Ovary (tissue), 9 donors: ENCODE data around the gene C17orf100. TPM values are rescaled to one million over a fixed set of nuclear protein-coding genes. Genes with fewer than 3 reads are reported as not detected.

ENCODE experiments used
- DNase-seq, 5 donors: peaks; one replicate each; pipeline ENCODE4 v3.0.0-alpha.2; 2019 to 2020
- H3K27ac ChIP-seq, 2 donors: fragments of 200-600 bp; one replicate each; pipeline versions ENCODE4 v1.5.1 to v1.8.0; 2019 to 2022
- H3K27me3 ChIP-seq: fragments of 200-600 bp; one replicate; pipeline ENCODE4 v1.8.0; 2022
- H3K36me3 ChIP-seq: fragments of 200-600 bp; sonication (generic); one replicate; pipeline ENCODE4 v1.5.1; 2019
- H3K4me1 ChIP-seq: one replicate; pipeline ENCODE4 v1.8.1; 2013; ENCODE audit warnings: mild to moderate bottlenecking, moderate library complexity; ENCODE audit not compliant: insufficient read depth
- H3K4me3 ChIP-seq: fragments of 200-600 bp; sonication (generic); one replicate; pipeline ENCODE4 v1.5.1; 2017
- H3K9me3 ChIP-seq, 2 donors: fragments of 200-600 bp in 1 of 2; sonication (generic) in 1 of 2; one replicate each; pipeline versions ENCODE4 v1.5.1 to v1.8.1; 2013 to 2019; ENCODE audit warnings: mild to moderate bottlenecking in 1 of 2, moderate library complexity in 1 of 2
- CTCF ChIP-seq, 3 donors: fragments of 450-650 bp in 2 of 3; fragments of 200-600 bp in 1 of 3; IDR thresholded peaks; one replicate each; pipeline versions ENCODE4 v1.5.1 to v1.8.0; 2016 to 2022; ENCODE audit warnings: antibody characterized with exemption in 3 of 3, mild to moderate bottlenecking in 1 of 3
- EP300 ChIP-seq: sonication (generic); formaldehyde crosslinking; IDR thresholded peaks from one replicate; pipeline ENCODE4 v1.6.1; 2017; ENCODE audit warnings: antibody characterized with exemption
- POLR2A ChIP-seq: fragments of 450-650 bp; IDR thresholded peaks from one replicate; pipeline ENCODE4 v1.6.1; 2017; ENCODE audit warnings: antibody characterized with exemption, mild to moderate bottlenecking, moderate library complexity
- WGBS, 3 donors: extraction: QIAGEN DNeasy Blood & Tissue Kit in 1 of 3; methylation state at CpG; one replicate each; pipeline versions ENCODE4 v1.1.5 to v1.1.7; 2013 to 2017; 5-methylcytosine and 5-hydroxymethylcytosine counted together
- intact Hi-C, 4 donors: fragments of 100-400 bp; cut with DNase I; formaldehyde crosslinking; loops; one replicate each; pipeline versions ENCODE4 v1.11.0 to v1.15.1; 2022 to 2023
- polyA plus RNA-seq, 2 donors: library from polyadenylated mRNA; stranded (reverse); fragments of 200-250 nt in 1 of 2; fragments of 350-450 nt in 1 of 2; fragmentation: Illumina TruSeq in 1 of 2; extraction: RNeasy Lipid Tissue Mini Kit (QIAGEN cat#74804) in 1 of 2; gene quantifications; one replicate each; pipeline ENCODE4 v1.2.3, GENCODE V29; 2013 to 2014
- total RNA-seq, 7 donors: library from RNA; depleted of rRNA in 2 of 7; stranded (reverse); fragments of >200 nt in 2 of 7; fragmentation: NEBNext Ultra II Directional in 3 of 7; extraction: Animal tissue kit (Norgen Biotek cat#: 25700) in 3 of 7; gene quantifications; one replicate each; pipeline versions ENCODE4 v1.1.0 to v1.2.4, GENCODE V29; 2016 to 2023
- donor health status: DM: no; HTN: no; CAD: no; lungs with moderate emphysema.
- donor health status: DM: no; HTN: no; CAD: no.
- donor health status: Bipolar disorder and iron deficiency.
- donor health status: DM: yes; HTN: yes; CAD: no.
- donor health status: DM: no; HTN: no; CAD: no.
- donor health status: DM: yes; HTN: yes; CAD: no.

Gene C17orf100
- total and polyA plus RNA-seq, 9 donors, result 0.81 to 2.1 (median 1.6) TPM

DNA sequence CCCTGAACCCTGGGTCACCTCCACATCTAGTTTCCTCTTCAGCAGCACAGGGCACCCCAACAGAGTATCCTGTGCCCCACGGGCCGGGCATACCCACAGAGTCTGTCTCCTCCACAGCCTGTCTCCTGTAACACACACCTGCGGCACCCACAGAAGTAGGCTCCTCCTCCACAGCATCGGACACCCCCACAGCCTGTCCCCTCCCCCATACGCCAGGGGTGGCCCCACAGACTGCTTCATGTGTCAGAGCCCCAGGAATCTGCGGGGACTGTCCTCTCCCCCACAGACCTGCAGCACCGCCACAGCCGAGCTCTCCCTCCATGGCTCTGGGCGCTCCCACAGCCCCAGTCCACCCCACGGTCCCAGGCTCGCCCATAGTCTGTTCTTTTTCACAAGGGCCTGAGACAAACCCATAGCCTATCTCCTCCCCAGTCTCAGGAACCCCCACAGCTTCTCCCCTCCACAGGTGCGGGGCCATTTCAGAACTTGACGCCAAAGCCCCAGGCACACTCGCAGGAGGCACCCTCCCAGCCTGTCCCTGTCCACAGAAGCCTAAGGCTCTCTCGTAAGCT, 12.5 kb upstream of the C17orf100 start:
- H3K4me1 ChIP-seq, result peaks cover 18% of the 10 kb centered on the region
- WGBS, 3 donors, result 17 to 30% (median 17%) methylated on average over 12 to 15 of the region's 15 CpGs
- peak overlapping the region; percentile 76 for H3K4me3 ChIP-seq
- no peaks in the 10 kb centered on the region for H3K36me3 ChIP-seq
- no peaks in the 10 kb centered on the region for H3K9me3 ChIP-seq
- intact Hi-C loops, result loop anchor here in 2 of 4 donors (5.0 to 10.0 kb wide), 2 partner anchors 164 to 167 kb away; no protein-coding TSS in a partner anchor
- TF ChIP-seq POLR2A, result no peak
- no peak overlapping the region for H3K27ac ChIP-seq
- no peaks in the 10 kb centered on the region for H3K27me3 ChIP-seq
- peak in 2 of 5 donors; percentile 31 to 35 for DNase-seq

- H3K9me3 ChIP-seq, result no peaks in the 10 kb centered on the region
- H3K27me3 ChIP-seq, result no peaks in the 10 kb centered on the region
- H3K4me3 ChIP-seq, result peak overlapping the region; percentile 76
- 0 to 1% (median 0%) methylated on average over 65 to 67 of the region's 67 CpGs for WGBS, 3 donors
- peak overlapping the region; percentile 62 to 66 for H3K27ac ChIP-seq
- peaks cover 18% of the 10 kb centered on the region for H3K4me1 ChIP-seq
- intact Hi-C loops, result loop anchor here in 2 of 4 donors (5.0 to 10.0 kb wide), 2 partner anchors 165 to 168 kb away; no protein-coding TSS in a partner anchor
- no peaks in the 10 kb centered on the region for H3K36me3 ChIP-seq
- TF ChIP-seq EP300, result no peak
- TF ChIP-seq POLR2A, result no peak
- TF ChIP-seq CTCF (IDR thresholded peaks at IDR 0.05), result no peak
- peak; percentile 32 to 62 (median 52) for DNase-seq
Observed at GRCh38 chr17:6639586-6640535, 11.7 kb upstream of the C17orf100 start.

DNA sequence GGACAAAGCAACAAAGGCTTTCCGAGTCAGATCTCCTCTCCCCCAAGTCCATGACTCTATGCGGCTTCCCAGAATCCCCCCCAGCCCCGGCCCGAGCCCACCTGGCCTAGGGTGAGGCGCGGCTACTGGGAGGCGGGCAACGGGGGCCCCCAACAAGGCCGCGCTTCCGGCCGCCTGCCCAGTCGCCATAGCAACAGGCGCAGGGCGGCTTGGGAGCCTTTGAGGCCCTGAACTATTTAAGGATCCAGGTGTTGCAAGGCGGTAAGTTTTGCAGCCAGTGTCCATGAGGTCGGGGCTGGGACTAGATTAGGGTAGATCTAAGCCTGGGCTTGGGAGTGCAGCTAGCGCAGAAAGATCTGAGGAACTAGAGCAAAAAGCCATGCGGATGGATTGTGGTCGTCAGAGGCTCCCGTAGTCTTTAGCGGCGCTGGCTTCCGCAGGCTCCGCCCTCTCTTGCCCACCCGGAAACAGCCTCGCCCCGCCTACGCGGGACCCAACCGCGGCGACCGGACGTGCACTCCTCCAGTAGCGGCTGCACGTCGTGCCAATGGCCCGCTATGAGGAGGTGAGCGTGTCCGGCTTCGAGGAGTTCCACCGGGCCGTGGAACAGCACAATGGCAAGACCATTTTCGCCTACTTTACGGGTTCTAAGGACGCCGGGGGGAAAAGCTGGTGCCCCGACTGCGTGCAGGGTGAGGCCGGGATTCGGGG, 10.9 kb upstream of the C17orf100 start, which contains the start of the genes KIAA0753 and TXNDC17:
Gene KIAA0753 (minus strand): TSS at position 176 of the 711 bp plus-strand sequence. CDS start 5,608 bp downstream, outside the sequence.
Gene TXNDC17 (plus strand): TSS at position 525 of the 711 bp plus-strand sequence. CDS start 23 bp downstream, at position 548.
- TF ChIP-seq CTCF (IDR thresholded peaks at IDR 0.05) (no peak), POLR2A (peak; percentile 37), EP300 (no peak)
- WGBS, 3 donors, result 0 to 1% (median 1%) methylated on average over 34 to 52 of the region's 52 CpGs
- Histone ChIP-seq H3K27ac (peak within 1 kb of the TSS; percentile 62 to 66), H3K36me3 (no peaks in the 10 kb centered on the region), H3K9me3 (no peaks in the 10 kb centered on the region), H3K4me3 (peak within 1 kb of the TSS; percentile 76), H3K4me1 (peaks cover 18% of the 10 kb centered on the region), H3K27me3 (no peaks in the 10 kb centered on the region)
- DNase-seq, result peak; percentile 87 to 94 (median 90)
- intact Hi-C loops, result no loop called here

DNA sequence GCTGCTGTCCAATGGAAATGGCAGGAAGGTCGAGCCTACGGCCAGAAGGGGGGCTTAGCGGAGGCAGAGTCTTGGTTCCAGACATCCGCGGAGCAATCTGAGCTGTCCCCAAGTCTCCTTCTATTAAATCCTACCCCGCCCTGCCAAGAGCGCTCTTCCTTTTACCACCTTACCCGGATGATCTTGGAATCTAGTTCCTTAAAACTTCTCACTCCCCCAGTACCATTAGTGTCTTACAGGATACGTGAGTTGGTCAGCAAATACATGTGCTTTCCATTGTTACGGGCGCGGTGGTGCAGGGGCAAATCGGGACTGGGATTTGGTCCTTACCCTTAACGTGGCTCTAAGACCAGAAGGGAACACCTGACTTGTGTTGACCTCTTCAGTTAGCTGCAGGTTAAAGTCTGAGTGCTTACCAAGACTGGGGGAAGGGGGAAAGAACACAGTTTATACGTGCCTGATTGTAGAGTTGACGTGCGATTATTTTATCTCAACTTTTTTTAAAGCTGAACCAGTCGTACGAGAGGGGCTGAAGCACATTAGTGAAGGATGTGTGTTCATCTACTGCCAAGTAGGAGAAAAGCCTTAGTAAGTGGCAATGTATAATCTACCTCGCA, 10.2 kb upstream of the C17orf100 start:
- H3K4me3 ChIP-seq, result peak overlapping the region; percentile 76
- no peak for DNase-seq
- peaks cover 18% of the 10 kb centered on the region for H3K4me1 ChIP-seq
- no peaks in the 10 kb centered on the region for H3K9me3 ChIP-seq
- no peaks in the 10 kb centered on the region for H3K36me3 ChIP-seq
- TF ChIP-seq CTCF (IDR thresholded peaks at IDR 0.05), result no peak
- H3K27me3 ChIP-seq, result no peaks in the 10 kb centered on the region
- intact Hi-C loops, result no loop called here
- WGBS, 3 donors, result 2 to 5% (median 3%) methylated on average over 20 of the region's 20 CpGs
- H3K27ac ChIP-seq, result peak overlapping the region in 1 of 2 donors; percentile 62
